OCI-LY1 (cell line): Measurements from ENCODE around the gene WEE1.

Experiments used
- CTCF ChIP-seq: fragments of 200-600 bp; sonication (generic), shearing (Covaris generic); IDR thresholded peaks from 2 replicates; pipeline ENCODE4 v1.5.1; 2017; ENCODE audit warnings: mild to moderate bottlenecking, antibody characterized with exemption, low read length, moderate library complexity, mixed read lengths
- EZH2 ChIP-seq: fragments of 200-600 bp; sonication (generic), shearing (Covaris generic); IDR thresholded peaks from 2 replicates; pipeline ENCODE4 v1.8.0; 2017; ENCODE audit warnings: borderline replicate concordance, mixed run types, mild to moderate bottlenecking, antibody characterized with exemption, low read length, moderate library complexity, mixed read lengths

- TF ChIP-seq CTCF (no peak), EZH2 (no peak)
Measured at GRCh38 chr11:9619004-9619403, 45.5 kb downstream of the WEE1 start.
